Measurements from ENCODE around the gene SLC25A52. TPM values are rescaled to one million over a fixed set of nuclear protein-coding genes. Genes with fewer than 3 reads are reported as not detected.
A peak's percentile ranks its signal among the peaks of the same experiment; 100 is the strongest.
"Not testable (repeated sequence)": the region's sequence is repeated elsewhere in the genome, so short reads cannot be mapped to it uniquely, and the experiment has no call there.

SLC25A52 gene
- total RNA-seq, 2 donors from 2014 or later = 0.45 TPM; not detected in 1

GRCh38 chr18:31774477-31774785, 13.8 kb upstream of the SLC25A52 start:
- H3K9me3 Mint-ChIP-seq = peaks cover 5% of the 10 kb centered on the region
- H3K4me3 Mint-ChIP-seq = no peak overlapping the region
- no peaks in the 10 kb centered on the region for H3K4me1 Mint-ChIP-seq (ENCODE audit: low read depth in 2 of 2)
- H3K27me3 Mint-ChIP-seq = no peaks in the 10 kb centered on the region
- DNase-seq (ENCODE audit: low spot score) (no peak), ATAC-seq (no peak)
- H3K27ac Mint-ChIP-seq = no peak overlapping the region
- peaks cover 12% of the 10 kb centered on the region for H3K36me3 Mint-ChIP-seq

GRCh38 chr18:31773774-31774476, 13.2 kb upstream of the SLC25A52 start:
- H3K4me3 Mint-ChIP-seq = no peak overlapping the region
- DNase-seq (ENCODE audit: low spot score) (no peak), ATAC-seq (no peak)
- no peak overlapping the region for H3K27ac Mint-ChIP-seq
- no peaks in the 10 kb centered on the region for H3K27me3 Mint-ChIP-seq
- peaks cover 7% of the 10 kb centered on the region for H3K36me3 Mint-ChIP-seq
- H3K4me1 Mint-ChIP-seq (ENCODE audit: low read depth in 2 of 2) = no peaks in the 10 kb centered on the region
- H3K9me3 Mint-ChIP-seq = peaks cover 4% of the 10 kb centered on the region

- H3K4me1 Mint-ChIP-seq (ENCODE audit: low read depth in 2 of 2) = no peaks in the 10 kb centered on the region
- ATAC-seq (no peak), DNase-seq (ENCODE audit: low spot score) (no peak)
- H3K9me3 Mint-ChIP-seq = no peaks in the 10 kb centered on the region
- no peak overlapping the region for H3K27ac Mint-ChIP-seq
- no peak overlapping the region for H3K4me3 Mint-ChIP-seq
- no peaks in the 10 kb centered on the region for H3K36me3 Mint-ChIP-seq
- peaks cover 0 to 2% of the 10 kb centered on the region in 2 donors for H3K27me3 Mint-ChIP-seq
These were observed 12.0 kb upstream of the SLC25A52 start for GRCh38 chr18:31772699-31773098.

- ATAC-seq = no peak
- Mint-ChIP-seq H3K4me3 (no peak overlapping the region), H3K36me3 (no peaks in the 10 kb centered on the region), H3K27ac (no peak overlapping the region), H3K4me1 (ENCODE audit: low read depth in 2 of 2) (no peaks in the 10 kb centered on the region), H3K27me3 (peaks cover 10 to 22% of the 10 kb centered on the region in 2 donors), H3K9me3 (no peaks in the 10 kb centered on the region)
- no peak for DNase-seq (ENCODE audit: low spot score)
These were observed 10.4 kb downstream of the SLC25A52 start for GRCh38 chr18:31750273-31750672.

- ATAC-seq (no peak), DNase-seq (ENCODE audit: low spot score) (no peak)
- no peaks in the 10 kb centered on the region for H3K4me1 Mint-ChIP-seq (ENCODE audit: low read depth in 2 of 2)
- no peaks in the 10 kb centered on the region for H3K36me3 Mint-ChIP-seq
- no peak overlapping the region for H3K27ac Mint-ChIP-seq
- no peaks in the 10 kb centered on the region for H3K9me3 Mint-ChIP-seq
- H3K27me3 Mint-ChIP-seq = peaks cover 5 to 10% of the 10 kb centered on the region in 2 donors
- no peak overlapping the region for H3K4me3 Mint-ChIP-seq
These were observed 14.3 kb downstream of the SLC25A52 start for GRCh38 chr18:31746396-31746795.

- Mint-ChIP-seq H3K36me3 (no peaks in the 10 kb centered on the region), H3K9me3 (no peaks in the 10 kb centered on the region), H3K4me1 (ENCODE audit: low read depth in 2 of 2) (no peaks in the 10 kb centered on the region), H3K27me3 (peaks cover 0 to 10% of the 10 kb centered on the region in 2 donors), H3K27ac (no peak overlapping the region), H3K4me3 (no peak overlapping the region)
- DNase-seq (ENCODE audit: low spot score) = no peak
- ATAC-seq = no peak
These were observed 16.2 kb downstream of the SLC25A52 start for GRCh38 chr18:31744321-31745067.

- H3K4me3 Mint-ChIP-seq; H3K4me1 Mint-ChIP-seq (ENCODE audit: low read depth in 2 of 2); H3K36me3 Mint-ChIP-seq: not testable (repeated sequence)
These were observed 17.1 kb downstream of the SLC25A52 start for GRCh38 chr18:31743600-31743999.

GRCh38 chr18:31741097-31741735, 19.5 kb downstream of the SLC25A52 start:
- Mint-ChIP-seq H3K9me3 (no peaks in the 10 kb centered on the region), H3K36me3 (no peaks in the 10 kb centered on the region), H3K27ac (no peak overlapping the region), H3K4me1 (ENCODE audit: low read depth in 2 of 2) (no peaks in the 10 kb centered on the region), H3K4me3 (no peak overlapping the region), H3K27me3 (no peaks in the 10 kb centered on the region)
- ATAC-seq (peak in 1 of 2 donors; percentile 63), DNase-seq (ENCODE audit: low spot score) (no peak)

More at GRCh38 chr18:31743600-31743999, 17.1 kb downstream of the SLC25A52 start:
- not testable (repeated sequence) for ATAC-seq; H3K9me3 Mint-ChIP-seq; DNase-seq (ENCODE audit: low spot score); H3K27ac Mint-ChIP-seq; H3K27me3 Mint-ChIP-seq

- Mint-ChIP-seq H3K27ac (no peak overlapping the region), H3K36me3 (no peaks in the 10 kb centered on the region), H3K9me3 (no peaks in the 10 kb centered on the region), H3K27me3 (no peaks in the 10 kb centered on the region), H3K4me3 (no peak overlapping the region), H3K4me1 (ENCODE audit: low read depth in 2 of 2) (no peaks in the 10 kb centered on the region)
- no peak for ATAC-seq
- no peak for DNase-seq (ENCODE audit: low spot score)
These were observed 20.5 kb downstream of the SLC25A52 start for GRCh38 chr18:31740180-31740579.

- DNase-seq (ENCODE audit: low spot score) (no peak), ATAC-seq (no peak)
- H3K27ac Mint-ChIP-seq = no peak overlapping the region
- H3K4me1 Mint-ChIP-seq (ENCODE audit: low read depth in 2 of 2) = no peaks in the 10 kb centered on the region
- no peak overlapping the region for H3K4me3 Mint-ChIP-seq
- no peaks in the 10 kb centered on the region for H3K36me3 Mint-ChIP-seq
- peaks cover 0 to under 1% of the 10 kb centered on the region in 2 donors for H3K27me3 Mint-ChIP-seq
- no peaks in the 10 kb centered on the region for H3K9me3 Mint-ChIP-seq
These were observed 21.0 kb downstream of the SLC25A52 start for GRCh38 chr18:31739651-31740050.

- DNase-seq (ENCODE audit: low spot score) (no peak), ATAC-seq (peak in 1 of 2 donors; percentile 50)
- no peak overlapping the region for H3K27ac Mint-ChIP-seq
- H3K9me3 Mint-ChIP-seq = no peaks in the 10 kb centered on the region
- H3K4me3 Mint-ChIP-seq = no peak overlapping the region
- no peaks in the 10 kb centered on the region for H3K4me1 Mint-ChIP-seq (ENCODE audit: low read depth in 2 of 2)
- H3K36me3 Mint-ChIP-seq = no peaks in the 10 kb centered on the region
- peaks cover 3 to 8% of the 10 kb centered on the region in 2 donors for H3K27me3 Mint-ChIP-seq
These were observed 21.9 kb downstream of the SLC25A52 start for GRCh38 chr18:31738460-31739407.

GRCh38 chr18:31736630-31737029, 24.1 kb downstream of the SLC25A52 start:
- DNase-seq (ENCODE audit: low spot score) (no peak), ATAC-seq (no peak)
- Mint-ChIP-seq H3K27ac (no peak overlapping the region), H3K9me3 (no peaks in the 10 kb centered on the region), H3K4me3 (no peak overlapping the region), H3K4me1 (ENCODE audit: low read depth in 2 of 2) (no peaks in the 10 kb centered on the region), H3K36me3 (no peaks in the 10 kb centered on the region), H3K27me3 (peaks cover 7 to 25% of the 10 kb centered on the region in 2 donors)

GRCh38 chr18:31731628-31732027, 29.1 kb downstream of the SLC25A52 start:
- peaks cover 17 to 50% of the 10 kb centered on the region in 2 donors for H3K27me3 Mint-ChIP-seq
- no peak overlapping the region for H3K27ac Mint-ChIP-seq
- ATAC-seq = no peak
- H3K4me3 Mint-ChIP-seq = no peak overlapping the region
- DNase-seq (ENCODE audit: low spot score) = no peak
- no peaks in the 10 kb centered on the region for H3K9me3 Mint-ChIP-seq
- no peaks in the 10 kb centered on the region for H3K36me3 Mint-ChIP-seq
- H3K4me1 Mint-ChIP-seq (ENCODE audit: low read depth in 2 of 2) = no peaks in the 10 kb centered on the region
